ENCODE data around the gene GDF11.

DNA sequence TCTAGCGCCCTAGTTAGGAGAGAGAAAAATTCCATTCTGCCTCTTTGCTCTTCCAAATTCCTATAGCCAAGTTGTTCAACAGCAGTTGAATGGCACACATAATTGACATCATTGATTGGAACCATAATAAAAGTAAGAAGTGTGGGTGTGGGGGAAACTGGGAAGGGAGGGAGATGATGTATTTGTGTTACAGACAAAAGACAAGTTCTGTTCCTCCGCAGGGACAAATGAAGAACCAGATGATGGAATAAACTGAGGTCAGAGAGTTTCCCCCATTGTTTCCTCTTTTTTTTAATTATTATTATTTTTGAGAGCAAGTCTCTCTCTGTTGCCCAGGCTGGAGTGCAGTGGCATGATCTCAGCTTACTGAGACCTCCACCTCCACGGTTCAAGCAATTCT is 34.9 kb downstream of the GDF11 start:
- TF ChIP-seq CTCF (IDR thresholded peaks at IDR 0.05) (no peak), ZFX (IDR thresholded peaks at IDR 0.05; ENCODE audit: borderline replicate concordance) (no peak)

Measured in 22Rv1 (cell line).